GM10248 (cell line): ENCODE data around the gene RNF41.

Experiments
- CTCF ChIA-PET: fragments of 300-600 bp; sonication (Branson Sonifier 250); formaldehyde crosslinking; extraction: SDS; loops from one replicate; lab custom pipeline; 2021; ENCODE audit warnings: antibody characterized with exemption; lab: Yijun Ruan, JAX
- POLR2A ChIA-PET: fragments of 350-650 bp; sonication (Branson Sonifier 250); formaldehyde crosslinking; extraction: SDS; loops from one replicate; lab custom pipeline; 2020; ENCODE audit warnings: antibody characterized with exemption; lab: Yijun Ruan, JAX
- DNase-seq: peaks from one replicate; pipeline ENCODE4 v3.0.0; 2012; ENCODE audit errors: extremely low spot score
- CTCF ChIP-seq: IDR thresholded peaks from 2 replicates; pipeline ENCODE4 v1.5.1; 2012; ENCODE audit warnings: mild to moderate bottlenecking, low read depth; ENCODE audit errors: extremely low read depth, missing control alignments, control extremely low read depth

The RNF41 gene

GRCh38 chr12:56261503-56262232 is 39.9 kb upstream of the RNF41 start:
- ChIA-PET CTCF (interaction anchor here (1.0 to 1.3 kb wide), 2 partner anchors 12 to 72 kb away, joined by 3 to 4 read pairs; partner anchors contain the start of gene SMARCC2), POLR2A (no interaction called here)

GRCh38 chr12:56260921-56261320 is 39.2 kb upstream of the RNF41 start:
- no peak for TF ChIP-seq CTCF
- ChIA-PET CTCF (interaction anchor here (1.0 to 1.3 kb wide), 4 partner anchors 12 to 71 kb away, joined by 3 to 4 read pairs (median 3); partner anchors contain the start of genes RNF41 and SMARCC2), POLR2A (no interaction called here)
- DNase-seq = no peak

More at GRCh38 chr12:56261503-56262232, 39.9 kb upstream of the RNF41 start:
- TF ChIP-seq CTCF = no peak
- no peak for DNase-seq

DNA sequence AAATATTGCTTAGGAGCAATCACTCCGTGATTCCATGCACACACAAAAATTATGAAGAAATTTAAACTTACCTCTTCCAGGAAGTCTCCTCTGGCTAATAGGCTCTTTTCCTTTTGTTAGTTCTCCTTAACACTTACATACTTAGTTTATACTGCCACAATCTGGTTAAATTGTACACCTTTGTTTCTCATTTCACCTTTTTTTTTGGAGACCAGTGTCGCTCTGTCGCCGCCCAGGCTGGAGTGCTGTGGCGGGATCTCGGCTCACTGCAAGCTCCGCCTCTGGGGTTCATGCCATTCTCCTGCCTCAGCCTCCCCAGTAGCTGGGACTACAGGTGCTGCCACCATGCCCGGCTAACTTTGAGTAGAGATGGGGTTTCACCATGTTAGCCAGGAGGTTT is 38.7 kb upstream of the RNF41 start:
- ChIA-PET POLR2A (no interaction called here), CTCF (interaction anchor here (1.0 to 1.3 kb wide), 3 partner anchors 11 to 66 kb away, joined by 3 read pairs; partner anchors contain the start of gene RNF41)
- no peak for TF ChIP-seq CTCF
- DNase-seq = no peak

DNA sequence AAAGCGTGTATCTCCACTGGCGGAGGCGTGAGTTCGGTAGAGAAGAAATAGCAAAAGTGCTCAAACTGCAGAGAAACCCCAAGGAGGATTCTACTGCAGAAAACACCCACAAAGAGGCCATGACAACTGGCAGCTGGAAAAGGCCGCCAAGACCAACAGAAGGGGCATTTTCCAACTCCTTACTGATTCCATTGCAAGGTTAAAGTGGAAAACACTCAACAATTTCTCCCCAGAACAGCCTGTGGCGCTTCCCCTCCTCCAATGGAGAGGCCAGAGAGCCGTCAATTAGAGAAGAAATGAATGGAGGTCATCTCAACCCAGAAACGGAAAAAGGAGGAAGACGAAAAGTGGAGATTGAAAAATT is 37.1 kb upstream of the RNF41 start:
- no peak for TF ChIP-seq CTCF
- no peak for DNase-seq
- ChIA-PET CTCF (interaction anchor here (1.1 to 7.6 kb wide), 27 partner anchors 10 to 317 kb away, joined by 3 to 64 read pairs (median 5); partner anchors contain the start of genes COQ10A, ESYT1, RNF41 and SMARCC2), POLR2A (interaction anchor here (0.9 to 1.0 kb wide), 2 partner anchors 140 to 155 kb away, joined by 4 to 6 read pairs; partner anchors contain the start of gene PA2G4)

- POLR2A ChIA-PET = interaction anchor here (0.9 to 1.0 kb wide), 3 partner anchors 57 to 154 kb away, joined by 3 to 6 read pairs (median 4); partner anchors contain the start of genes CNPY2 and PA2G4
- CTCF ChIA-PET = interaction anchor here (0.6 to 7.6 kb wide), 42 partner anchors 10 to 316 kb away, joined by 3 to 64 read pairs (median 4); partner anchors contain the start of genes COQ10A, CS, ESYT1 and PAN2
- DNase-seq = peak; percentile 96
- peak; percentile 88 for TF ChIP-seq CTCF
Measured at GRCh38 chr12:56258068-56258819, 36.5 kb upstream of the RNF41 start, which contains the start of gene ANKRD52. Gene ANKRD52, minus strand, starts transcription at chr12:56258384. Its CDS starts 115 bp downstream, at chr12:56258269.
